NCI-H446 (cell line): ENCODE results near the gene MAP6.
A peak's percentile ranks its signal among the peaks of the same experiment; 100 is the strongest.

Experiments
- DNase-seq, 2 experiments: peaks; one replicate each; lab custom pipeline; 2025; lab: John Stamatoyannopoulos, UW

Gene MAP6

GRCh38 chr11:75567971-75568370 is 100.9 kb downstream of the MAP6 start:
- DNase-seq: no peak

GRCh38 chr11:75566763-75567279 is 102.0 kb downstream of the MAP6 start:
- no peak for DNase-seq

GRCh38 chr11:75565916-75566762 is 102.7 kb downstream of the MAP6 start:
- no peak for DNase-seq

- no peak for DNase-seq
Observed at GRCh38 chr11:75565221-75565814, 103.5 kb downstream of the MAP6 start.

DNA sequence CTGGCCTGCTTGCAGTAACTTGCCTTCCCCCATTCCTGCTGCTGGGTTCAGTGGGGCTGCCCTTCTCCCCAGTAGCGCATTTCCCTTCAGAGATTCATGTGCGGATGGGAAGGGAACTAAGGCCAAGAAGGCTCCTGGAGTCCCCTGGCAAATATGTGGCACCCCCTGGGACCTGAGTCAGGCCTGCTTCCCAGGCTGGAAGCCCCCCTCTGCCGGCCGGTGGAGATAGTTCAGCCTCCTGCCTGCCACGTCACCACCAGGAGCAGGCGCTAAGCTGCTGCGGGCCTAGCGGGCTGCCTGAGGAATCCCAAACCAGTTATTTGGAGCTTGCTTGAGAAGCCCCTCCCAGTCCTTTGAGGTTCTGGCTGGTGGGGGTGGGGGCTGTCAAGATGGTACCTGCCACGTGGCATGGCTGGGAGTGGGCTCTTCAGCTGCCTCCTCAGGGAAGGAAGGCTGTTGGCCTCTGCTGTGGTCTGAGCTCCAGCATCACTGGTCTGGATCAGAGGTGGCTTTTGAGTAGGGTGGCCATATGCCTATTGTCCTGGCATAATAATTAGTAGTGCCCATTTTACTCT is 104.8 kb downstream of the MAP6 start:
- DNase-seq: no peak

GRCh38 chr11:75563501-75563977 is 105.3 kb downstream of the MAP6 start:
- DNase-seq: no peak

DNA sequence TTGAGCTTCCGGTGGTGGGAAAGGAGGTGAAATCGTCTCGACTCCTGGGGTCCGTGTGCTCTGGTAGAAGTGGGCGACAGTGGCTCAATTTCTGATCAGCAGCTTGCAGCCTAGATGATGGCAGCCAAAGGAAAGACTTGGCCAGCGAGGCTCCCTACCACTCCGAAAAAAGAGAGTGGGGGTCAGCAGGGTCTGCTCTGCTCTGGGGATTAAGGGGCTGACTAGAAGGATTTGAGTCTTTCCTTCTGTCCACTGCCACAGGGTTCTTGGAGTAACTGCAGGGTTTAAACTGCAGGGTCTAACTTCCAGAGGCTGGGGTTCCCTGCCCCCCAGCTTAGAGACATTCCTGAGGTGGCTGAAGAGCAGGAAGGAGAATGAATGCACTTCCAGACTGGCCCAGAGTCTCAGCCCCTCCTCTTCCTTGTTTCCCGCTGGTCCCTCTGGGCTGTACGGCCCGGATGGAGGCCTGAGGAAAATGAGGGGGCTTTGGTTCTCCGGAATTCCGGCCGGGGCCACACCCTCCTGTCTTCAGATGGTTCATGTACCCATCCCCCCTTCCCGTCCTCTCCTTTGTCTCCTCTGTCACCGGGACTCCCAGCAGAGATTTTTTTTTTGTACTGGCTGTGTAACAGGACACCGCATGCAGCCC is 105.9 kb downstream of the MAP6 start:
- DNase-seq: no peak

DNA sequence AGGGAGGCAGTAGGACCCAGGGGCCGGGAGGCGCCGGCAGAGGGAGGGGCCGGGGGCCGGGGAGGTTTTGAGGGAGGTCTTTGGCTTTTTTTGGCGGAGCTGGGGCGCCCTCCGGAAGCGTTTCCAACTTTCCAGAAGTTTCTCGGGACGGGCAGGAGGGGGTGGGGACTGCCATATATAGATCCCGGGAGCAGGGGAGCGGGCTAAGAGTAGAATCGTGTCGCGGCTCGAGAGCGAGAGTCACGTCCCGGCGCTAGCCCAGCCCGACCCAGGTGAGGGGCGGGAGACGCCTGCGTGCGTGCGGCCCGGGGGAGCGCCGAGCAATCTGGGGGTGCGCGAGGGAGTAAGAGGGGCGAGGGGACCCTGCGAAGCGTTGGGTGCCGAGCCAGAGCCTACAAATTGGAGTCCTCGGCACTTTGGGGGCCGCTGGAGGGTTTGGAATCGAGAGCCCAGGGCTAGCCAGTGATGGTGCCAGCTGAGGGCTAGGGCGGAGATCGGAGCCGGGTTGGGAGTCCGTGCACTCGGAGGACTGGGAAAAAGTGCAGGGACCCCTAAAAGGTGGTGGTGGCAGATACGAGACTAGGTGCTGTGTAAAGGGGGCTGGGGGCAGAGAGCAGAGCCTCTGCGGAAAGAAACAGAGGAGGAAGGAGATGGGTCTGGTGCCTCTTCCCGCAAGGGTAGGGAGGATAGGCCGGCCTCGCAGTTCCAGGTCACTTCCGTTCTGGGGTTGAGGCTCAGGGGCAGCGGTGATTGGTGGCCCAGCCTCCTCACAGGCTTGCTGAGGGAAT is 106.6 kb downstream of the MAP6 start, which contains the start of gene SERPINH1:
Gene SERPINH1 (plus strand): TSS at position 206 of the 788 bp plus-strand sequence. CDS start 4,097 bp downstream, outside the sequence.
- DNase-seq: peak in 1 of 2 experiments; percentile 39

DNA sequence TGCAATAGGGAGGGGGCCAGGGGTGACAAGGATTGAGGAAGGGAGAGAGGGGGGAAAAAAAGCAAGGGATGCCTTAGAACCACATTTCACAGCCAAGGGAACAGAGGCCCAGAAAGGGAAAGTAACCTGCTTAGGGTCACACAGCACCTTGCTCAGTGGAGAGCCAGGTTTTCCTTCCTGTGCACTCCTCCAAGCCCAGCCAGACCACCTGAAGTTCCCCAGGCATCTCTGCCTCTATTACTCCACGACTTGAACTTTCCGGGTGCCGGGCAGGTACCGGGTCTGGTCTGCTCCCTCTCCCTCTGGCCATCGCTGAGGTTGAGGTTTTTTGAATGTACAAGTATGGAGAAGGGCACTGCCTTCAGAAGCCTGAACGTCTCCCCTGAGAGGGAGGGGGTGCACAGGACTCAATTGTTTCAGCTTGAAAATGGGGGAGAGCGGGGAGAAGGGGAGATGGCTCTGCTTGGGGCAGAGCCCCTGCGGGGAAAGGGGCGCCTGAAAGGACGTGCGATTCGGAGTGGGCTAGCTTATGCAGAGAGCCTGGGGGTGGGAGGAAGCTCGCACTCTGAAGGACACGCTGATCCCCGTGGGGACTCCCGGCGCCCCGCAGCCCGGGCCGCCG is 107.3 kb downstream of the MAP6 start:
- DNase-seq: no peak

GRCh38 chr11:75560644-75561043 is 108.2 kb downstream of the MAP6 start:
- DNase-seq: no peak

DNA sequence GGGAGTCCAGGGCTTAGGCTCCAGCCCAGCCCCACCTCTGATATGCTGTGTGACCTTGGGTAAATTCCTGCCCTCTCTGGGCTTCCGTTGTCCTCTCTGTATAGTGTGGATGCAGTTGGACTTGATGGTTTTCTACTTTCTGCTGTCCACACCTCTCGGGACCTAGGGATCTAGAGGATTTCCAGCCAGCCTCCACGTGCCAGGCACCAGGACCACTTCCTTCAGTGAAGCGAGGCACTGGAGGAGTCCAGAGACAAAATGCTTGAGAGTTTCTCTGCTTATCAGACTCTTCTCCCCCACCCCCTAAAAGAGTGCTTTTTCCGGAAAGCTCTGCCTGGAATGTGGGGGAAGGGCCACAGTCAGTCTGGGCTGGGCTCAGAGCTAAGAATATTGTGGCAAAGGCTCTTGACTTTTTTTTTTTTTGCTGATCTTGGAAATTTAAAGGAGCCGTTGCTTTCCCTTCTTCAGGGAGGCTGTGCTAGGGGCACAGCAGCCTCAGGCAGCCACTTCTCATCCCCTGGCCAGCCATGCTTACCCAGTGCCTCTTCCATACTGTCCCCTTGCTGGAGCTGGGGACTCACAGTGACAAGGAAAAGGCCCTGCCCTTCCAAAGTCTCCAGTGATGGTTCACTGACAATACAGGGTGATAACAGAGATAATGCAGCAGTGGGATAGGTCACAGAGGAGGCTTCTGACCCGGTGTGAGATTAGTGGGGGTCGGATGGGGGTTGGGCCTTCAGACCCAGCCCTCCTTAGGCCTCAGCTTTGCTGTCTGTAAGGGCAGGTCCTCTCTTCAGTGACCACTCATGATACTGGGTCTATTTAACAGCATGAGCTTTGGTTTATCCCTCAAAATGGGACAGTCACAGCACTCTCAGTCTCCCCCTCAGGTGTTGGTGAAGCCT is 109.6 kb downstream of the MAP6 start:
- no peak for DNase-seq

GRCh38 chr11:75557666-75558494 is 111.0 kb downstream of the MAP6 start:
- DNase-seq: peak in 1 of 2 experiments; percentile 69

GRCh38 chr11:75556275-75556674 is 112.6 kb downstream of the MAP6 start:
- DNase-seq: no peak

- DNase-seq: no peak
Observed at GRCh38 chr11:75555079-75555811, 113.6 kb downstream of the MAP6 start.

DNA sequence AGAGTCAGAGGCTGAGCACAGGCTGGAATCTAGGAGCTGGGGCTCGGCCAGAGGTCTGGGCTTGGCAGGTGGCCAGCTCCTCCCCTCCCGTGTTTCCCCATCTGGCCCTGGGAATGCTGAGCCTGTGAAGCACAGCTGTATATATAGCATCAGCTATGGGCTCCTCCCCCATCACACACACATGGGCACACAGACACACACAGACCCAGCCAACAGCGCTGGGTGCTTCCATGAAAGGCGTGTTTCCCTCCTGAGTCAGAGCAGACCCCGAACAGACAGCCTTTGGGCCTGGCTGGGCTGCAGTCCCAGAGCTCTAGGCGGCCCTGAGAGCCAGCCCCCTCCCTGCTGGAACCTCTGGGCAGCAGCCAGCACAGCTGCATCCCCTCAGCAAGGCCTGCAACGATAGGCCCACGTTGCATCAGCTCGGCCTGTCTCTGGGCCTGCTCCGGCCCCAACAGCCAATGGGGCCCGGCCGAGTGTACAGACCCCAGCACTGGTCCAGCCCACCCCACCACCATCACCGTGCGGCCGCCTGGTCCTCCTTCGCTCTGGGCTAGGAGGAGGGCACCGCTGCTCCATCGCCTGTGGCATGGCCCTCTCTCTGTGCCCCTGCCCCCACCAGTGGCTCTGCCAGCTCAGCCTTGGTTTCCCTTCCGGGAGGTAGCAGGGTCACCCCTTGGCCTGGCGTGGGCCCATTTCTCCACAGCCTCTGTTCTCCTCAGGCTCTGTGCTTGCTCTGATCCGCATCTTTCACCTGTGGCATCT is 114.4 kb downstream of the MAP6 start:
- peak; percentile 40 to 87 for DNase-seq

DNA sequence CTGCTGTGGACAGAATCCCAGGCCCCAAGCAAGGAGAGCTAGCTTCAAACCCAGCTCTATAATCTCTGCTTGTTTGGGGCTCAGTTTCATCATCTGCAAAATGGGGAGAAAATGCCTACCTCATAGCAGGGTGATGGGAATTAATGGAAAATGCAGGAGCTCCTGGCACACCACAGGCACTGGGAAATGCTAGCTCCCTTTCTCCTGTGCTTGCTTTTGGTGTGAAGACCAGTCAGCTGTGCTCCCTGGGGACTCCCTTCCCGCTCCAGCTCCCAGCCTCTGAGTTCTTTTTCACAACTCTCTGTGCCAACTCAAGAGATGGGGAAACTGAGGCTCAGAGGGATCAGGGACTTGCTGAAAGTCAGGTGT is 115.0 kb downstream of the MAP6 start:
- no peak for DNase-seq

DNA sequence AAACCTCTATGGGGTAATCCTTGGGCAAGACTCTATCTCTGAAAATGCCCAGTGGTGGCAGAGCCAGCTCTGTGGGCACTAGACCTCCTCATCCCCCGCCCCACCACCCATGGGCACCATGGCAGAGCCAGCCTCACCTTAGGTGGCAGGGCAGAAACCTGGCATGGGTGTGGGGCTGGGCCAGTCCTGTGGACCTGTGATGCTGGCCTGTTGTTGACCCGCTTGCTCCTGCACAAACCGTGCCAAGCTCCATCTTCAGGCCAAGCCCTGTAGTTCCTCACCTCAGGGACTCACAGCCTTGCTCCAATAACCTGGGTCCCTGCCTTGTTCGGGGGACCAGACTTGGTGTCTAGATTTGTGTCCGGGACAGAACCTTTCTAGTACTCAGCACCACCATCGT is 115.7 kb downstream of the MAP6 start:
- no peak for DNase-seq
